ENCODE data around the gene DOC2A. TPM values are rescaled to one million over a fixed set of nuclear protein-coding genes. Genes with fewer than 3 reads are reported as not detected.

Gene DOC2A
- total and polyA plus RNA-seq, 9 of the 15 experiments (the other 6 are each of a cell fraction or from before 2014, with no cell fraction given): 0.03 to 0.38 (median 0.28) TPM; not detected in 1

GRCh38 chr16:29996766-29997250, 14.0 kb downstream of the DOC2A start (continued):
- TF ChIP-seq CHD7 (IDR thresholded peaks at IDR 0.05; ENCODE audit: low read depth, low read length): no peak
- peak in 1 of 2 experiments; percentile 40 for TF ChIP-seq E2F6 (IDR thresholded peaks at IDR 0.05; ENCODE audit: borderline replicate concordance in 1 of 2, extremely low read depth in 1 of 2, insufficient read depth in 1 of 2, insufficient read length in 1 of 2, low read depth in 1 of 2, low read length in 1 of 2, poor library complexity in 1 of 2, severe bottlenecking in 1 of 2)
- TF ChIP-seq KDM1A (IDR thresholded peaks at IDR 0.05): 0 out of 4 replicates have a peak, but pooled peaks of 1 of the 2 experiments have one; percentile 6
- TF ChIP-seq ZSCAN29 (IDR thresholded peaks at IDR 0.05): no peak
- no peak for TF ChIP-seq DPF2 (IDR thresholded peaks at IDR 0.05)
- TF ChIP-seq FOXO4 (CRISPR knock-in tag; IDR thresholded peaks at IDR 0.05): no peak
- TF ChIP-seq ETS1 (conservative IDR thresholded peaks at IDR 0.05; ENCODE audit: control insufficient read depth, low read depth, low read length): no peak
- TF ChIP-seq PBX2 (CRISPR knock-in tag; IDR thresholded peaks at IDR 0.05; ENCODE audit: low read depth): no peak
- TF ChIP-seq PBX2 (tag; conservative IDR thresholded peaks at IDR 0.05; ENCODE audit: low read depth): no peak
